Erythroblast (primary cell): Measurements from ENCODE around the gene PDGFRB.

Experiments
- DNase-seq, 2 experiments: peaks; one replicate each; lab custom pipeline; 2025; lab: John Stamatoyannopoulos, UW
- GATA1 ChIP-seq: IDR thresholded peaks from 2 replicates; pipeline ENCODE4 v1.6.1; 2011; ENCODE audit warnings: low read depth, mild to moderate bottlenecking, control low read depth, low read length, moderate library complexity
- POLR2A ChIP-seq: IDR thresholded peaks from 2 replicates; pipeline ENCODE4 v1.6.1; 2011; ENCODE audit warnings: mild to moderate bottlenecking, low read length

PDGFRB gene

DNA sequence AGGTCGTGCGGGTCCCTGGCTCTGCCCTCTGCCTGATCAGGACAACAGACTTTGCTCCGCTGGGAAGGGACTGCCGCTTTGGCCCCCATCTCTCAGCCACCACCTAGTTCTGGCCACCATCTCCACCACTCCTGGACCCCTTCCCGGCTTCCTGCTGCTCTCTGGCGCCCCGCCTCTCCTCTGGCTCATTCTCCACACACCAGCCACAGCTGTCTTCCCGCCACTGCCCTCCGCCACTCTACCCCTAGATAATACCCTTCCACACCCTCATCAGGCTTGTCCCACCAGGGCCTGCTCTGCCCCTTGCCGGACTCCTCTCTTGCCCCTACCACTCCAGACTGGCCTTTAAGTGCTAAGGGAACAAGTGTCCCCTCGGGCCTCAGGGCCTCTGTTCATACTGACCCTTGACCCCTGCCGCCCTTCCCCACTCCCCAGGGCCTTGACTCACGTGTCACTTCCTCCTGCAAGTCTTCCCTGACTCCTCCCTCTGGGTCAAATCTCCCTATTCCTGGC is 8.0 kb upstream of the PDGFRB start:
- no peak for TF ChIP-seq POLR2A
- TF ChIP-seq GATA1: no peak

DNA sequence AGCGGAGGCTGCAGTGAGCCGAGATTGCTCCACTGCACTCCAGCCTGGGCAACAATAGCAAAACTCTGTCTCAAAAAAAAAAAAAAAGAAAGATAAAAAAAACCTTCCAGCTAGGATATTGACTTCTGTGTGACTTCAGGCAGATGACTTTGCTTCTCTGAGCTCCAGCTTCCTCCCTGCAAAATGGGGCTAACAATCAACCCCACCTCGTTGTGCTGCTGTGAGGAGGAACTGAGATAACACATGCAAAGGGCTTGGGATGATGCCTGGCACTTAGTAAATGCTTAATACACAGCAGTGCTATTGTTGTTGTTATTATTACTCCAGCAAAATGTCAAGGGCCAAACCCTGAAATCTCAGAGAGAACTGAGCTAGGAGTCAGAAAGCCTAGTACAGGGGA is 7.4 kb upstream of the PDGFRB start:
- no peak for TF ChIP-seq GATA1
- no peak for TF ChIP-seq POLR2A
- no peak for DNase-seq

More for the DNA sequence above, 8.0 kb upstream of the PDGFRB start:
- no peak for DNase-seq

DNA sequence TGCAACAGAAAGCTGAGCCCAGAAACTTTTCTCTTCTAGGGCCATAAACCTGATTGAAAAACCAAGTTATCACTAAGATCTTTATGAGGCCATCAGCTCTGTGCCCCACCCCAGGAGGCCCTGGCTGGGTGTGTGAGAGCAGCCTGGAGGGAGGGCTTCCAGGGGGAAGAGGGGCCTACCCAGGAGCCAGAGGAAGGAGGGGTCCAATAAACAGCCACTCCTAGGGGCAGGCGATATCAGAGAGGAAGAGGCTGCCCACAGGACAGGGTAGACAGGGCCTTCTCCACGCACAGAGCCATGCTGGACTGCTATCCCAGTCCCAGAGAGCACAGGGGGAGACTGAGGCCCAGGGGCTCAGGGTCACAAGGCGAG is 6.5 kb upstream of the PDGFRB start:
- TF ChIP-seq GATA1: no peak
- no peak for TF ChIP-seq POLR2A
- no peak for DNase-seq

DNA sequence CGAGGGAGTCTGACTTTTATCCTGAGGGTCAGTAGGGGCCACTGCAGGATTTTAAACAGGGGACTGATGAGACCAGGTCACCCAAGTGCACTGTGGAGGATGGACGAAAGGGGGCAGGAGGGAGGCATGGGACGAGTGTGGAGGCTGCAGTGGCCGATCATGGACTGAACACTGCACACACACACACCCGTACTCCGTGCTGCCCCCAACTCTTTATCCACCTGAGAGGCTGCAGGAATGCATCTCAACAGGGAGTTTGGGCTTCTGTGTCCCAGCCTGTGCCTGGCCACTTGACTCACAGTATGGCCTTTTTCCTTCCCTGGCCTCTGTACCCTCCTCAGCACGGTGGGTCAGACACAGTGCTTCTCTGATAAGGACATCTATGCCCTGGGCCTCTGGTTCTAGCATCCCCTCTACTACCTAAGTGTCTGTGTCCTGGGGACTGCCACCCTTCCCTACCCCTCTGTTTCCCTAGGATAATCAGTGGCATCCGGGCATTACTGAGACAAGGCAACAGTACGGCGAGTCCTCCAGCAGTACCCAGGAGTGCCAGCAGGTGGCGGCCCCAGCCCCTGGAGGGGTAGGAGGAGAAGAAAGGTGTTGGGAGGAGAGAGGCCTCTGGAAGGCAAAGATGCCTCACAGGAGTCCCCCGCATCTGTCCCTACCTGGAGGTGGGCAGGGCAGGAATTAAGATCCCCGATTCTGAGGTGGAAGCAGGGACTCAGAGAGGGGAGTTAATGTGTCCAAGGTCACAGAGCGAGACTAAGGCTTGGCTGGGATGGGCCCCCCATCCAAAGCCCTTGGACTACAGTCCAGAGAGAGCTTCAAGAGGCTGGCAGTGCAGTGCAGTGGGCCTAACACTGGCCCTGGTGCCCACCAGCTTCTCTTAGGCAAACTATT is 5.8 kb upstream of the PDGFRB start:
- DNase-seq: peak; percentile 53 to 75
- TF ChIP-seq GATA1 (no peak), POLR2A (no peak)

DNA sequence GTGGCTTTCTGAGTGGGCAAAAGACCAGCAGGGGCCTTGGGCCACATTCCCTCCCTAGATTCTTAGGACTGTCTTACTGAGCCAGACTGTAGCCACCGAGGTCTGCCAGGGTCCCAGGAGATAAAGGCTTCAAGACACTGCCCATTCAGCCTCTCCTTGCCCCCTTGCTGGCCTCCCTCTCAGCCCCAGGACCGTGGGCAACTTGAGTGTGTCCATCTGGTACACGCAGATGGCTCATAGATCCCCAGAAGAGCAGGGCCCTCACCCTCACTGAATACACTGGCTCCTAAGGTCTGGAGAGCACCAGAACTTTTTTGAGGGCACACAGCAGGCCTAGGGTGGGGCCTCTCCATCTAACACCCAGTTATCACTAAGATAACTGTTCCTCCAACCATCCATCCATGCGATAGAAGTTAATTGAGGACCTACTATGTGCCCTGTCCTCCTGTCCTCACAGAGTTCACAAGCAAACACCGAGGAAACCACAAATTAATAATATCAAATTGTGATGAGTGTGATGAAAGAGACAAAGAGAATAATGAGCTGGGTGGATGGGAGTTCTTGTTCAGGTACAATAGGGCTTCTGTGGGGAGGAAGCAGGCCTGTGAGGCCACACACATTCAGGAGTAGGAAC is 4.9 kb upstream of the PDGFRB start:
- TF ChIP-seq POLR2A (no peak), GATA1 (no peak)
- DNase-seq: no peak

DNA sequence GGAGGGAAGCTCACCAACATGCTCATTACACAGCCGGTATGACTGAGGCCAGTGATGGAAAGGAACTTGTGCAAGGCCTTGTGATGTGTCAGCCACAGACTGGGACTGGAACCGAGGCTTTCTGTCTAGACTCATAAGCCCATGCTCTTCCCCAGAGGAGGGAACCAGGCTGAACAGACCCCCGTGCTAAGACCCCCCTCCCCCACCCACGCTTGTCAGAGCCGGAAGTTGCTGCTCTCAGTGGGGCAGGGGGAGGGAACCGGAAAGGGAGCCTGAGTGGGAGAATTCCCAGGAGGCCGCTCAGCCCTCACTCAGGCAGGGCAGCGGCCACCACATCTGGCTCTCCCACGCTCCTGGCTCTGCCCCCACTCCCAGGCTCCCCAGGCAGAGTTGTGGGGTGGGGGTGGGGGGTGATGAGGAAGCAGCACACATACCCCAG is 4.1 kb upstream of the PDGFRB start:
- TF ChIP-seq GATA1: no peak
- TF ChIP-seq POLR2A: no peak
- DNase-seq: no peak

DNA sequence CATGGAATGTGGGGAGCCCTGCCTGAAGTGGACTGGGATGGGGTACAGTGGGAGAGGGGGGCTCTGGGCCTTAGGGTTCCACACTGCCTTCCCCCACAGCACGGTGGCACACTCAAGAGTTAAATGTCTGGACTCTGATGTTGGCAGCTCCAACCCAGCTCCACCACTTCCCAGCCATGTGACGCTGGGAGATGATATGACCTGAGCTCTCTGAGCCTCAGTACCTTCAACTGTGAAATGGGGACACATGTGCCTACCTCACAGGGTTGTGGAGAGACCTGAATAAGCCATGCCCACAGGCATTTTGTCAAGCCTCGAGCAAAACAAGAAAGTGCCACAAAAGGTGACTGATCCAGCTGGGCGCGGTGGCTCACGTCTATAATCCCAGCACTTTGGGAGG is 3.4 kb upstream of the PDGFRB start:
- no peak for DNase-seq
- no peak for TF ChIP-seq GATA1
- no peak for TF ChIP-seq POLR2A

DNA sequence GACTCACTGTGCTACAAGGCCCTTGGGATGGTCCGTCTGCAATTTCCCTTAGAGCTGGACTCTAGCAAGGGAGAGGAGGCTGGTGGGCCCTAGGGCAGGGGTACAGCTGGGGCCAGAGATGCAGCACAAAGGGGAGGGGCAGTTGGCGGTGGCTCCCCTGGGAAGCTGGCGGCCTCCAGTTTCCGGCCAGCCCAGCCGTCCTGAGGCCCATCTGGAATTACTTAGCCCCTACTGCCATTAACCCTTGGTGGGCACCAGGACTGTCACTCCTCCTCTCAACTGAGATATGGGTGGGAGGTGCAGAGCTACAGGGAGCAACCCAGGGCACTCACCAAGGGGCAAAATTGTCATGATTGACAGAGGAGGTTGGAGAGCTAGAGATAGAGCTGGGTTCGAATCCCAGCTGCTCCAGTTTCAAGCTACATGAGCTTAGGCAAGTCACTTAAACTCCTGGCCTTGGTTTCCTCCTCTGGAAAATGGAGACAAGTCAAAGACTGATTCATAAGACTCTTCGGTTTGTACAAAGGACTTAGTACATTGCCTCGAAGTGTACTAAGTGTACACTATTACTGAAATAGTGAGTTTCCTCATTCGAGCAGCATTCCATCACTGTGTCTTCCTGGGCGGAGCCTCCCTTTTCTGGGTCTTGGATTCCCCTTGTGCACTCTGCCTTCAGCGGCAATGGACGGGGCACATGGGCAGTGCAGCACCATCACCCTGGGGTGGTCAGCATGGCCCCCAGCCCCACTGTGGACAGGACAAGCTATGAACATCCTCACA is 2.7 kb upstream of the PDGFRB start:
- no peak for TF ChIP-seq POLR2A
- TF ChIP-seq GATA1: no peak
- no peak for DNase-seq

DNA sequence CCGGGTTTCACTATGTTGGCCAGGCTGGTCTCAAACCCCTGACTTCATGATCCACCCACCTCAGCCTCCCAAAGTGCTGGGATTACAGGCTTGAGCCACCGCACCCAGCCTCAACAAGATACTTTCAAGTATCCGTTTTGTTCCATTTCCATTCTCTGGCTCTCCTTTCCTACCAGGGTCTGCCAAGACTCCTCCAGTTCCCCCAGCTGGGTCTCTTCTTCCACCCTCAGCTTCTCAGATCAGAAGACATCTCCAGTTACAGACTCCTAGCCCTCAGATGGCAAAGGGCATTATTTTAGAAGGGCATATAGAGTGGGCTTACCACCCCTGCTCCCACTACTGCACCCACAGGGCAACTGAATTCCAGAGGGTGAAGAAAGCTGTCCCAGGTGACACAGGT is 1.5 kb upstream of the PDGFRB start:
- no peak for DNase-seq
- no peak for TF ChIP-seq POLR2A
- TF ChIP-seq GATA1: no peak

DNA sequence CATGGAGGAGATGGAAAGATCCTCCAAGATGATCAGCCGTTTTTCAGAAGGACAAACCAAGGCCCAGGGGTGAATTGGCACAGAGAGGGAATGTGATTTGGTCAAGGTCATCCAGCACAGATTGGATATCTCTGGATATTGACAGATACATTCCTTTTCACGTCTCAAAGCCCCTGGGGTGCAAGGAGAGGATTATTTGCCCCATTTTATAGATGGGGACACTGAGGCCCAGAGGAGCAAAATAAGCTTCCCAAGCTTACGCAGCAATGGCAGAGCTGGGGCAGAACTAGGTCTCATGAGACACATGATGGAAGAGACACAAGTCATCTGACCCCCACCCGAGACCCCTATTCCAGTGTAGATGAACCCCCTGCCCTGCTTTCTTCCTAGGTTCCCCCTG is 895 bp upstream of the PDGFRB start:
- TF ChIP-seq GATA1: no peak
- no peak for TF ChIP-seq POLR2A
- DNase-seq: no peak

DNA sequence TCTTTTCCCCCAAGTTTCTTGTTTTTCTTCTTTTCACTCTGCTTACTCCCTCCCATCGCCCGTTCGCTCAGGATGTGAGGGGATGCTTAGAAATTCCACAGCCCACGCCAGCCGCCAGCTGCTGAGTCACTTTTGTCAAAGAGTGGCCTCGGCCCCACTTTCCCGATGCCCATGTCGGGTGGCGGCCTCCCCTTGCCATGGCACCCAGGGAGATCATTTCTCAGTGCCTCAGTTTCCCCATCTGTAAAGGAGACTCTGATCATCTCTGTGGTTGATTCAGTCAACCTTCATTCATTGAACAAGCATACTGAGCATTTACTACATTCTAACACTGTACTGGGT is 353 bp upstream of the PDGFRB start:
- DNase-seq: no peak
- no peak for TF ChIP-seq POLR2A
- no peak for TF ChIP-seq GATA1

DNA sequence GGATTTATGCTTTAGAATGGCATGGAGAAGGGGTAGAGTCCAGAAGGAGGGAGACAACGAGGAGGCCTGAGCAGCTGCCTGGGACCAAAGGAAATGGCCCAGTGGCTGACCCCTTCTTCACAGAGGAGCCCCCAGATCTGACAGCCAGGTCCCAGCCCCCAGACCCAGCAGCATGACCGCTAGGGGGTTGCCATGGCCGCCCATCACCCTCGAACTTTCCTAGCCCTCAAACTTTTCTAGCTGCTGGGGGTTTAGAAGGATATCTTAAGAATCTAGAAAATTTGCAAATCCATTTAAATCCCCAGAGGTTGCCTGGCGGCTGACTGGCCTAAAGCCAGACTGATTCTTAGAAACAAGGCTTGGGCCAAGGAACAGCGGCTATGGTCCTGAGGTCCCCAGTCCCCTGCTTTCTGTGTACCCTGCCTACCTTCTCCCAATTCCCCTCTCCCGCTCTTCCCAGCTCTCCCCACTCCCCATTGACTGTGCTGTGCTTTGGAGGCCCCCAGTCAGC is 972 bp downstream of the PDGFRB start:
- no peak for DNase-seq
- TF ChIP-seq POLR2A: no peak
- no peak for TF ChIP-seq GATA1

DNA sequence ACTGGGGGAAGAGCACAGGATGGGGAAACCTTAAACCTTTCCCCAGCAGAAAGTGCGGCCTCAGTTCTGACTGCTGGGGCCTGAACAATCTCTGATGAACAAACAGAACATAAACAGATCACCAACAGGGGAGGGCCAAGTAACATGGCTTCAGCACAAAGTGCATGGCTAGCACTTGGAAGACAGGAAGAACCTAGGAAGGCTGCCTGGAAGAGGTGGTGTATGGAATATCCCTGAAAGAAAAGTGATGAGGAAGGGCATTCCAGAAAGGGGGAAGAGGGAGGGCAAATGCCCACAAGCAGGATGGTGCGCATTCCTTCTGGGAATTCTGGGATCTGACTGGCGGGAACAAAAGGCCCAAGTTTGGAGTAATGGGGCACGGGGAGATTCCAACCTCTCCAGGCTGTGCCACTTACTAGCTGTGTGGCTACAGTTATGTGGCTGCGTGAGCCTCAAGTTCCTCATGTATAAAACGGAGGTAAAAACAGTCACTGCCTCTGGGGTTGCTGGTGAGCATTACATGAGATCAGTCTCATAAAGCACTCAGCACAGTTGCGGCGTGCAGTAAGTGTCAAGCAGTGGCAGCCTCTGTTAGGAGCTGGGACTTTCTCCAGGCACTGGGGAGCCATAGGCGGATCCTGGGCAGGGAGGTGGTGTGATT is 1.6 kb downstream of the PDGFRB start:
- DNase-seq: peak in 1 of 2 experiments; percentile 14
- TF ChIP-seq POLR2A (no peak), GATA1 (no peak)
